ENCODE results near the gene PANX2. TPM values are rescaled to one million over a fixed set of nuclear protein-coding genes. Genes with fewer than 3 reads are reported as not detected.

Gene PANX2
- total and polyA plus RNA-seq, 4 donors, result 0.39 to 14.8 (median 1.5) TPM

DNA sequence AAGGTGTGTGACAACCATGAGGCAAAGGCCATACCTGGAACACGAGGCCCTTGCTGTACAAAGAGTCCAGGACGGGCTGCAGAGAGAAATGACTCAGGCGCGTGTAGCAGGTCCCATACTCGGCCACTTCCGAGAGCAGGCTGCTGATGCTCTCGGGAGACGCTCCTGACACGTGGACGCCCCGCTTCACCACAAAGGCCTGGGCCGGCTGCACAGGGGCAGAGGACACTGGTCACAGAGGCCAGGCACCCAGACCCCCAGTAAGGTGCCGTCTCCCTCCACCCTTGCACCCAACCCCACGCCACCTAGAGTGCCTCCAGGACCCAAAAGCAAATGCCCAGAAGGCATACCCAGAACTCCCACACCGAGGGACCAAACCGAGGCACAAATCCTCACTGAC is 58.8 kb downstream of the PANX2 start:
- Histone ChIP-seq H3K4me3 (ENCODE audit: low read depth in 1 of 3, low read length in 3 of 3) (no peak overlapping the region), H3K9ac (ENCODE audit: low read depth in 1 of 2, low read length in 2 of 2) (no peak overlapping the region), H3K9me3 (ENCODE audit: control insufficient read depth in 4 of 4, low read length in 3 of 4) (no peaks in the 10 kb centered on the region), H3K27ac (ENCODE audit: low read depth in 1 of 2, low read length in 2 of 2) (no peak overlapping the region), H3K4me1 (ENCODE audit: control insufficient read depth in 4 of 4, insufficient read depth in 4 of 4, low read length in 3 of 4) (no peaks in the 10 kb centered on the region), H3K27me3 (ENCODE audit: control insufficient read depth in 4 of 4, insufficient read depth in 4 of 4, low read length in 3 of 4) (no peaks in the 10 kb centered on the region), H3K36me3 (ENCODE audit: control insufficient read depth in 4 of 4, insufficient read depth in 3 of 4, low read depth in 1 of 4, low read length in 3 of 4) (peaks cover 7 to 52% (median 18%) of the 10 kb centered on the region in 4 donors)
- no peak for DNase-seq (ENCODE audit: low spot score)
- no peak for TF ChIP-seq RXRA (IDR thresholded peaks at IDR 0.05)
- TF ChIP-seq HNF4G (IDR thresholded peaks at IDR 0.05), result no peak
- WGBS, result 98% methylated on average over 16 of the region's 16 CpGs

Other genes with a start within 250 kb of the PANX2 start
- 10 to 100 TPM; 14.5 to 33.8 TPM for gene PIM3, start 210.0 kb upstream of the PANX2 start, total RNA-seq
- 10 to 100 TPM; 22.3 to 44.0 TPM for gene PIM3, start 210.0 kb upstream of the PANX2 start, polyA plus RNA-seq
- gene IL17REL, start 158.0 kb upstream of the PANX2 start, total RNA-seq, result under 1 TPM in 1 of 2 donors, not detected in 1; under 0.01 TPM
- not detected for gene IL17REL, start 158.0 kb upstream of the PANX2 start, polyA plus RNA-seq
- gene TTLL8, start 112.4 kb upstream of the PANX2 start, total RNA-seq, result not detected
- gene TTLL8, start 112.4 kb upstream of the PANX2 start, polyA plus RNA-seq, result not detected
- gene MLC1, start 85.3 kb upstream of the PANX2 start, total RNA-seq, result 1 to 10 TPM in 1 of 2 donors, under 1 TPM in 1; 0.33 to 9.4 TPM
- gene MLC1, start 85.3 kb upstream of the PANX2 start, polyA plus RNA-seq, result under 1 TPM in 1 of 2 donors, not detected in 1; 0.13 TPM
- under 1 TPM; 0.17 to 0.47 TPM for gene MOV10L1, start 80.7 kb upstream of the PANX2 start, total RNA-seq
- under 1 TPM; 0.07 to 0.18 TPM for gene MOV10L1, start 80.7 kb upstream of the PANX2 start, polyA plus RNA-seq
- gene TRABD, start 15.2 kb downstream of the PANX2 start, total RNA-seq, result 10 to 100 TPM; 10.5 to 18.3 TPM
- 10 to 100 TPM; 14.4 to 29.7 TPM for gene TRABD, start 15.2 kb downstream of the PANX2 start, polyA plus RNA-seq
- 10 to 100 TPM; 16.4 to 58.9 TPM for gene SELENOO, start 30.3 kb downstream of the PANX2 start, total RNA-seq
- gene SELENOO, start 30.3 kb downstream of the PANX2 start, polyA plus RNA-seq, result 10 to 100 TPM; 25.5 to 59.2 TPM
- 10 to 100 TPM; 20.9 to 31.7 TPM for gene TUBGCP6, start 74.3 kb downstream of the PANX2 start, total RNA-seq
- 10 to 100 TPM in 1 of 2 donors, 1 to 10 TPM in 1; 9.3 to 11.9 TPM for gene TUBGCP6, start 74.3 kb downstream of the PANX2 start, polyA plus RNA-seq
- 10 to 100 TPM; 11.4 to 18.2 TPM for gene HDAC10, start 80.5 kb downstream of the PANX2 start, total RNA-seq
- gene HDAC10, start 80.5 kb downstream of the PANX2 start, polyA plus RNA-seq, result 10 to 100 TPM in 1 of 2 donors, 1 to 10 TPM in 1; 6.2 to 15.9 TPM
- 1 to 10 TPM; 2.3 to 2.8 TPM for gene MAPK12, start 91.0 kb downstream of the PANX2 start, total RNA-seq
- 1 to 10 TPM in 1 of 2 donors, under 1 TPM in 1; 0.83 to 1.5 TPM for gene MAPK12, start 91.0 kb downstream of the PANX2 start, polyA plus RNA-seq
- gene MAPK11, start 99.6 kb downstream of the PANX2 start, total RNA-seq, result 1 to 10 TPM in 1 of 2 donors, under 1 TPM in 1; 0.65 to 1.2 TPM
- 1 to 10 TPM in 1 of 2 donors, under 1 TPM in 1; 0.83 to 2.0 TPM for gene MAPK11, start 99.6 kb downstream of the PANX2 start, polyA plus RNA-seq
- gene PLXNB2, start 136.9 kb downstream of the PANX2 start, total RNA-seq, result 10 to 100 TPM; 28.8 to 95.7 TPM
- 10 to 100 TPM; 60.1 to 87.8 TPM for gene PLXNB2, start 136.9 kb downstream of the PANX2 start, polyA plus RNA-seq
- gene DENND6B, start 156.3 kb downstream of the PANX2 start, total RNA-seq, result 1 to 10 TPM; 1.1 to 1.2 TPM
- 1 to 10 TPM in 1 of 2 donors, under 1 TPM in 1; 0.86 to 1.0 TPM for gene DENND6B, start 156.3 kb downstream of the PANX2 start, polyA plus RNA-seq
- gene PPP6R2, start 172.6 kb downstream of the PANX2 start, total RNA-seq, result 100 to 1,000 TPM in 1 of 2 donors, 10 to 100 TPM in 1; 51.7 to 117 TPM
- 10 to 100 TPM; 28.8 to 42.6 TPM for gene PPP6R2, start 172.6 kb downstream of the PANX2 start, polyA plus RNA-seq